GM12874 (cell line): ENCODE measurements around the gene CRLF3.

Experiments
- TF ChIP-seq, protein P1 (sequence below): IDR thresholded peaks from 2 replicates; pipeline ENCODE4 v1.5.1; 2011; ENCODE audit warnings: low read depth, mild to moderate bottlenecking, control low read depth, low read length, moderate library complexity; ENCODE audit not compliant: insufficient read depth

CRLF3 gene

GRCh38 chr17:30838202-30838807 lies 13.8 kb upstream of the CRLF3 start:
- TF ChIP-seq, protein P1, sequence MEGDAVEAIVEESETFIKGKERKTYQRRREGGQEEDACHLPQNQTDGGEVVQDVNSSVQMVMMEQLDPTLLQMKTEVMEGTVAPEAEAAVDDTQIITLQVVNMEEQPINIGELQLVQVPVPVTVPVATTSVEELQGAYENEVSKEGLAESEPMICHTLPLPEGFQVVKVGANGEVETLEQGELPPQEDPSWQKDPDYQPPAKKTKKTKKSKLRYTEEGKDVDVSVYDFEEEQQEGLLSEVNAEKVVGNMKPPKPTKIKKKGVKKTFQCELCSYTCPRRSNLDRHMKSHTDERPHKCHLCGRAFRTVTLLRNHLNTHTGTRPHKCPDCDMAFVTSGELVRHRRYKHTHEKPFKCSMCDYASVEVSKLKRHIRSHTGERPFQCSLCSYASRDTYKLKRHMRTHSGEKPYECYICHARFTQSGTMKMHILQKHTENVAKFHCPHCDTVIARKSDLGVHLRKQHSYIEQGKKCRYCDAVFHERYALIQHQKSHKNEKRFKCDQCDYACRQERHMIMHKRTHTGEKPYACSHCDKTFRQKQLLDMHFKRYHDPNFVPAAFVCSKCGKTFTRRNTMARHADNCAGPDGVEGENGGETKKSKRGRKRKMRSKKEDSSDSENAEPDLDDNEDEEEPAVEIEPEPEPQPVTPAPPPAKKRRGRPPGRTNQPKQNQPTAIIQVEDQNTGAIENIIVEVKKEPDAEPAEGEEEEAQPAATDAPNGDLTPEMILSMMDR: no peak

DNA sequence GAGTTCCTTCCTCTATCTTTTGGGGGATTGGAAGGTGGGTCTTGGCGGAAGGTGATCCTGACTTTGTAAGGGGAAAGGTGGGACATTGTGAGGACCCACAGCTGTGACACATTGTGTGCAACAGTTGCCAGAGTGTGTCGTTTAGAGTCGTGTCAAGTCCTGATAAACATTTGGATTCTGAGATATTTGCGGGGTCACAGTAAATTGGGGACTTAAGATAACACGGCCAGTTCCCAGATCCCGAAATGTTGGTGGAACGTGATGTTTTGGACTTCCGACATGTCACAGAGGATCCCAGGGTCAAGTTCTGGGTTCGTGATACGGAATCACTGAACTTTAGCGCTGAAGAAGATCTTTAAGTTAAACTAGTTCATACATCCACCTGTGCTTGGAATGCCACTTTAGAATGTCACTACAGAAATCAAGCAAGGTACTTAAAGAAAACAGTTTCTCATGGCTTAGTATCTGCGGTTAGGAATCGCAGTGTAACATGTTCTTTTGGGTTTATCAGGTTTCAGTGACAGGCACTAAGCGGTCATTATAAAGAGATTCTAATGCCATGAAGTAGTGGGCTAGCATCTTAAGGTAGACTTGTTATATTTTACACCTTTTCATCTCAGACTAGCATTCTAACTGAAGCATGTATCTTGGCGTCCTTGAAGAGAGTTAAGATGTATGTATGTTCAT lies 8.1 kb upstream of the CRLF3 start:
- TF ChIP-seq, protein P1: no peak

GRCh38 chr17:30831663-30832437 lies 7.4 kb upstream of the CRLF3 start, which contains the start of gene ATAD5:
TSS of gene ATAD5 (plus strand) at chr17:30831966. CDS start at chr17:30832348, 382 bp downstream.
- TF ChIP-seq, protein P1: no peak

DNA sequence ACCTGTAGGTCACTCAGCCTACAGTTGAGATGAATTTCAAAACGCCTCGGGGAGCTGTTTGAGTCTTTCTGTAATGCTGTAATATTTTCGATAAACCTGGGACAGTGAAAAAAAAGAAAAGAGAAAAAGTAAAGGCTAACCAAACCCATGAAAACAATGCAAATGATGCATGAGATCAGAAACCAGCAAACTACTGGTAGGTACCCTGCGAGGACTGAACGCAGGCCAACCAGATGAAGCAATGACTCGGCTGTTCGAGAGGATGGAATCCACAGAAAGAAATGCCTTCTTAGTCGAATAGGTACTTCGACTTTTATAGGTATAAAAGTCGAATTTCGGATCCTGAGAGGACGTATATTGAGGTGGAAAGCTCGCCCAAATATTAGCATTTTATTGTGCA lies 6.8 kb upstream of the CRLF3 start:
- TF ChIP-seq, protein P1: no peak

GRCh38 chr17:30829022-30829421 lies 4.5 kb upstream of the CRLF3 start:
- TF ChIP-seq, protein P1: no peak

- TF ChIP-seq, protein P1: no peak
These were observed 2.6 kb upstream of the CRLF3 start for GRCh38 chr17:30827082-30827481.

DNA sequence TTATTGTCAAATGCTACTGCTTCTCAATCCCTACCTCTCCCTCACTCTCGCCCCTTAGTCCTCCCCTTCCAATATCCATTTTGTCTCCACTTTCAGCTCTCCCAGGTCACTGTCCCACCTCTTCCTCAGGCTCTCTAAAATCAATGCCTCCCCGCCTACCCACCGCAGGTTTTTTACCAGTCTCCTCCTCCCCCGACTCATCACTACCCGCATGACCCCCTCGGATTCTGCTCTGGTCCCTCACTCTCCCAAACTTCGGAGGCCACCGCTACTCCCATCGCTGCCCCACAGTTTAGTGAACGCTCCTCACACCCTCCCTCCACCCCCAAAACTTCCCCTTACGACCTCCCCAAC lies 513 bp downstream of the CRLF3 start:
- TF ChIP-seq, protein P1: no peak
